Lung (tissue), 12 donors: ENCODE results near the gene HOXA11. TPM values are rescaled to one million over a fixed set of nuclear protein-coding genes. Genes with fewer than 3 reads are reported as not detected.
A peak's percentile ranks its signal among the peaks of the same experiment; 100 is the strongest.

Source experiments
- ATAC-seq: fragments of 200-7000 bp; cut with Tn5 transposase; one replicate; pipeline ENCODE4 v1.9.1; 2020; ENCODE audit warnings: moderate number of reproducible peaks; ENCODE audit not compliant: insufficient read depth, low FRiP score
- DNase-seq, 3 donors: peaks; one replicate each; pipeline ENCODE4 v3.0.0-alpha.2; 2013 to 2017
- H3K27ac ChIP-seq, 2 donors: one replicate each; pipeline ENCODE4 v1.5.1; 2013; ENCODE audit warnings: mild to moderate bottlenecking in 2 of 2, moderate library complexity in 2 of 2, control low read depth in 1 of 2, inconsistent platforms in 1 of 2, low read depth in 1 of 2, low read length in 1 of 2
- H3K27me3 ChIP-seq, 3 donors: one replicate each; pipeline ENCODE4 v1.5.1; 2013; ENCODE audit warnings: low read length in 2 of 3; ENCODE audit not compliant: control insufficient read depth in 3 of 3, insufficient read depth in 3 of 3
- H3K36me3 ChIP-seq, 4 donors: one replicate each; pipeline ENCODE4 v1.5.1; 2013; ENCODE audit warnings: low read length in 4 of 4, mild to moderate bottlenecking in 1 of 4, moderate library complexity in 1 of 4; ENCODE audit not compliant: control insufficient read depth in 4 of 4, insufficient read depth in 4 of 4
- H3K4me1 ChIP-seq, 5 donors: one replicate each; pipeline ENCODE4 v1.5.1; 2013; ENCODE audit warnings: low read length in 5 of 5, mild to moderate bottlenecking in 2 of 5, moderate library complexity in 1 of 5; ENCODE audit not compliant: control insufficient read depth in 5 of 5, insufficient read depth in 5 of 5
- H3K4me3 ChIP-seq: one replicate; pipeline ENCODE4 v1.5.1; 2013; ENCODE audit warnings: mild to moderate bottlenecking, control low read depth, moderate library complexity
- H3K9ac ChIP-seq, 2 donors: one replicate each; pipeline ENCODE4 v1.5.1; 2013; ENCODE audit warnings: low read length in 2 of 2, control low read depth in 1 of 2; ENCODE audit not compliant: insufficient read depth in 1 of 2
- H3K9me3 ChIP-seq, 4 donors: one replicate each; pipeline ENCODE4 v1.5.1; 2013; ENCODE audit warnings: low read length in 3 of 4, mild to moderate bottlenecking in 1 of 4, moderate library complexity in 1 of 4; ENCODE audit not compliant: control insufficient read depth in 4 of 4, insufficient read depth in 3 of 4
- WGBS, 2 donors: extraction: QIAGEN DNeasy Blood & Tissue Kit; methylation state at CpG; one replicate each; pipeline ENCODE4 v1.1.7; 2013; 5-methylcytosine and 5-hydroxymethylcytosine counted together
- polyA plus RNA-seq, 2 donors: library from polyadenylated mRNA; stranded (reverse); fragments of 200-250 nt; gene quantifications; one replicate each; pipeline ENCODE4 v1.2.1, GENCODE V29; 2013
- total RNA-seq, 2 donors: library from RNA; depleted of rRNA in 1 of 2; stranded (reverse); fragments of >200 nt in 1 of 2; gene quantifications; one replicate each; pipeline ENCODE4 v1.2.1, GENCODE V29; 2014 to 2021
- TF ChIP-seq, protein P1 (sequence below): IDR thresholded peaks from 2 replicates; pipeline ENCODE4 v1.5.1; 2012; ENCODE audit warnings: mild to moderate bottlenecking; ENCODE audit errors: control extremely low read depth, extremely low read depth
- donor health status: control.
- donor health status: control.
- donor health status: Bipolar disorder and iron deficiency.
- donor health status: healthy.
- donor health status: DM: yes; HTN: yes; CAD: no.

The HOXA11 gene
- total and polyA plus RNA-seq, 4 donors: not detected

DNA sequence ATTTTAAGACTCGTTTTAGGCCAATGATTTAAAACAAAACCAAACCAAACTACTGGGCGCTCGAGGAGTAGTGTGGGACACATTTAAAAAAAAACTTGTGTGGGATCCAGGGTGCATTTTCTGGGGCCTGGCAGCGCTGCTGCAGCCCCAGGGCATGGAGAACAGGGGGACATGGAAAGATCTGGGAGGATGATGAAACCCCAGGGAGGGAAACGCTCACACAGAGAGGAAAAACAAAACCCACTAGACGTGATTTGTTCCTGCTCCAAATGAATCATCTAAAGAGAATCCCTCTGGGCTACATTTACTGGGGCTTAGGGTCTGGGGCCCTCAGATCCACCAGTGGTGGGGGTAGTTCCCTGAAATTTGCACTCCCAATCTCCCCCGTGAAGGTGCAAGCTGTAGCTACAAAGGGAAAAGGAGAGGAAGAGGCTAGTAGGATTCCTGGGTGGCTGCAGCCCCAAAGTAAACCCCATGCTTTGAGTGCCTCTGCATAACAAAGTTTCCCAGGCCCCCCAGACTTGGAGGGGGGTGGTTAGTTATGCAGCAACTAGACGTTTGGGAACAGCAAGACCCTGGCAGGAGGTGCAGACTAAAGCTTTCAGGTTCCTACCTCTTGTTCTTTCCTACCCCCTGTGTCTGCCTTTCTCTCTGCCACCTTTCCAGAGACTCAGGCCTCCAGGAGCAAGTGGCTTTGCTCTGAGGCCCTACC lies 29.4 kb upstream of the HOXA11 start:
- H3K9me3 ChIP-seq: peaks cover 0 to 6% (median 0%) of the 10 kb centered on the region in 4 donors
- peaks cover 22 to 96% (median 79%) of the 10 kb centered on the region in 3 donors for H3K27me3 ChIP-seq
- peaks cover 0 to 13% (median 0%) of the 10 kb centered on the region in 5 donors for H3K4me1 ChIP-seq
- 70 to 72% methylated on average over 8 of the region's 8 CpGs for WGBS, 2 donors
- no peaks in the 10 kb centered on the region for H3K36me3 ChIP-seq
- no peak overlapping the region for H3K27ac ChIP-seq
- no peak overlapping the region for H3K4me3 ChIP-seq
- ATAC-seq (no peak), DNase-seq (no peak)
- TF ChIP-seq, protein P1, sequence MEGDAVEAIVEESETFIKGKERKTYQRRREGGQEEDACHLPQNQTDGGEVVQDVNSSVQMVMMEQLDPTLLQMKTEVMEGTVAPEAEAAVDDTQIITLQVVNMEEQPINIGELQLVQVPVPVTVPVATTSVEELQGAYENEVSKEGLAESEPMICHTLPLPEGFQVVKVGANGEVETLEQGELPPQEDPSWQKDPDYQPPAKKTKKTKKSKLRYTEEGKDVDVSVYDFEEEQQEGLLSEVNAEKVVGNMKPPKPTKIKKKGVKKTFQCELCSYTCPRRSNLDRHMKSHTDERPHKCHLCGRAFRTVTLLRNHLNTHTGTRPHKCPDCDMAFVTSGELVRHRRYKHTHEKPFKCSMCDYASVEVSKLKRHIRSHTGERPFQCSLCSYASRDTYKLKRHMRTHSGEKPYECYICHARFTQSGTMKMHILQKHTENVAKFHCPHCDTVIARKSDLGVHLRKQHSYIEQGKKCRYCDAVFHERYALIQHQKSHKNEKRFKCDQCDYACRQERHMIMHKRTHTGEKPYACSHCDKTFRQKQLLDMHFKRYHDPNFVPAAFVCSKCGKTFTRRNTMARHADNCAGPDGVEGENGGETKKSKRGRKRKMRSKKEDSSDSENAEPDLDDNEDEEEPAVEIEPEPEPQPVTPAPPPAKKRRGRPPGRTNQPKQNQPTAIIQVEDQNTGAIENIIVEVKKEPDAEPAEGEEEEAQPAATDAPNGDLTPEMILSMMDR: no peak
- H3K9ac ChIP-seq: no peak overlapping the region

DNA sequence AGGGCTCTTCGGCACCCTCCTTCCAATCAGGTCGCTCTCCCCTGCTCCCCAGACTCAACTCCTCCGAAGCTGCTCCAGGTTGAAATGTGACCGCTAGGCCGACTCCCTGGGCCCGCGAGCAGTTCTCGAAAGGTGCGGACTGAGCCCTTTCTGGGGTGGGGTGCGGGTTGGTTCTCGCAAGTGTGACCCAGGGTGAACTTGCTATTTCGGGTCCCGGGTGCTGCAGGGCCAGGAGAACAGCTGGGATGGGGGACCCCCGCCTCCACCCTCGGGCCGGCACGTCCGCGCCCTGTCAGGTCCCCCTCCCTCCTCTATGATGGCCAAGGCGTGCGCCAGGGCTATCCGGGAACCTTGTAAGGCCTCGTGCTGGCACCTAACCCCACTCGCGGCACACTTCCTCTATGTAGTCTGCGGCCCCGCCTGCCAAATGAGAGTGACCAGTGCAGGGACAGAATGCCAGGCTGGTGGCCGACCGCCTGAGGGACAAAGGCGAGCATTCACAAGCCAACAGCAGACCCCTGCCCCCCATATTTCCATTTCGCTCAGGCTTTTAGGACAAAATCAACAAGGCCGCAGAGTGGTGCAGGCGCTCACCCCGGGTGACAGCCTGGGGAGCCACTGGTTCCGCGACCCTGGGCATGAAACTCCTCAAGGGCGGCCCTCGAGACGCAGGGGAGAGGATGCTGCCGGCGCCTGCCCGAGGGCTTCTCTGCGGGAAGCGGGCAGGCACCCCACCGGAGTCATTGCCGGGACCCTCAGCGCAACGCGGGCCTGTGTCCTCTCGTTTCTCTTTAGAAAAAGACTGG lies 28.6 kb upstream of the HOXA11 start:
- Histone ChIP-seq H3K4me1 (peaks cover 0 to 13% (median 0%) of the 10 kb centered on the region in 5 donors), H3K36me3 (no peaks in the 10 kb centered on the region), H3K27ac (no peak overlapping the region), H3K9ac (no peak overlapping the region), H3K9me3 (peaks cover 0 to 6% (median 0%) of the 10 kb centered on the region in 4 donors), H3K4me3 (no peak overlapping the region), H3K27me3 (peaks cover 19 to 95% (median 86%) of the 10 kb centered on the region in 3 donors)
- TF ChIP-seq, protein P1: no peak
- 35 to 49% methylated on average over 43 to 50 of the region's 50 CpGs for WGBS, 2 donors
- DNase-seq (no peak), ATAC-seq (no peak)

DNA sequence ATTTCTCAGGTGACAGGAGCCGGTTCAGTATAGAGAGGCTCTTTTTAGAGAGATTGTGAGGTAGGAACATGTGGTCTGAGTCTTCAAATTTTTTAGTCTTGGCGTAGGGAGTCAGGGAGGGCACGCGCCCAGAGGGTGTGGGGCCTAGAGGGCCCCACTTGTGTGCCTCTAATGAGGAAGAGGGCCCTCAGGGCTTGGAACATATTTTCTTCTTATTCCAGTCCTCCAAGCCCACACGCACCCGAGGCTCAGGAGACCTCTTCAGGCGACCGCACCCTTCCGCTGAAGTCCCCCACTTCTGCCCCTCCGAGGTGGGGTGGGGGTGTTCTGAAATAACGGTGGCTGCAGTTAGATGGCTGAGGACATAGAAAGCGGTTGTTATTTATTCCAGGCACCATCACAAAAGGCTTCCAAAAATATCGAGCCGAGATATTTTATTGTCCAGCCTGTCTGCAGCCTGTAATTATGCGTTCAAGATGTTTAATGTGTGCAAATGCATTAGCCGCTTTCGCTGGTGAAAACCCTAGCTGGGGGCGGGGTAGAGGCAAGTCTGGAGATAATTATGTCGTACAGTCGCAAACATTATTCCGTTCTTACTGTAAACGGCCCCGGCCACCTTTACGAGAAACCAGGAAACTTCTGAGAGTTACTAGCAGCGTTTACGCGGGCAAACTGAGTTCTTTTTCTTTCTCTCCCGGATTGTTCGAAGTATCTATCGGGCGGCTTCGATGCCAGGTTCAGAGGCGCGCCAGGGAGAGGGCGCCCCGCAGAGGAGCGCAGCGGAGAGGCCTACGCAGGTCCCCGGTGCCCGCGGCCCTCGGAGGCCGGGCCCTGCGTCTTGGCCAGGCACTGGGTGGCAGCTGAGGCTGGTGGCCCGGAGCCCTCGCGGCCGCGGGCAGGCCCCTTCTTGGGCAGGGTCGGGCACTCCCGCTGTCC lies 27.7 kb upstream of the HOXA11 start:
- ATAC-seq (no peak), DNase-seq (peak in 2 of 3 donors; percentile 18 to 36)
- Histone ChIP-seq H3K36me3 (no peaks in the 10 kb centered on the region), H3K27ac (no peak overlapping the region), H3K9me3 (peaks cover 0 to 6% (median 0%) of the 10 kb centered on the region in 4 donors), H3K9ac (no peak overlapping the region), H3K4me1 (peaks cover 0 to 13% (median 0%) of the 10 kb centered on the region in 5 donors), H3K4me3 (no peak overlapping the region), H3K27me3 (peaks cover 19 to 95% (median 91%) of the 10 kb centered on the region in 3 donors)
- TF ChIP-seq, protein P1: no peak
- 5 to 7% methylated on average over 52 of the region's 52 CpGs for WGBS, 2 donors
